HL-60 (cell line): ENCODE results near the gene ACSL5.

ENCODE experiments used
- POLR2AphosphoS5 ChIP-seq: IDR thresholded peaks from 2 replicates; pipeline ENCODE4 v1.6.1; 2012; ENCODE audit warnings: low read depth
- REST ChIP-seq: IDR thresholded peaks from 2 replicates; pipeline ENCODE4 v1.6.1; 2012; ENCODE audit warnings: low read depth; ENCODE audit not compliant: insufficient replicate concordance
- TF ChIP-seq, protein P1 (sequence below): IDR thresholded peaks from one replicate; pipeline ENCODE4 v1.5.1; 2011; ENCODE audit warnings: low read length, control low read depth, inconsistent platforms; ENCODE audit not compliant: insufficient read depth

DNA sequence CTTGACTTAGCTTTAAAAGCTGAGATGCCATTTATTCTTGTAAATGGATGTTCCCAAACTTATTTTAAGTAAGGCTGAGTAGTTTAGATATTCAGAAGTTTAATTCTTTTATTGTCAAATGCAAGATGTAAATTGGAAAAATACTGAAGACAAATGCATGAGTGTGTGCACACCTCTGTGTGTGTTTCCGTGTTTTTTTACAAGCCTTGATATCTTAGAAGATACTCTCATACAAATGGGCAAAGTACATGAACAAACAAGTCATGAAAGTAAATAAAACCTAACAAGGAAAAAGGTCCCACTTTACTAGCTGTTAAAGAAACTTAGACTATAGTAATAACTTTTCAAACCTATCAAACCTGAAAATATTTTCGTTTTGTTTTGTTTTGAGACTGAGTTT, 29.0 kb downstream of the ACSL5 start:
- TF ChIP-seq, protein P1, sequence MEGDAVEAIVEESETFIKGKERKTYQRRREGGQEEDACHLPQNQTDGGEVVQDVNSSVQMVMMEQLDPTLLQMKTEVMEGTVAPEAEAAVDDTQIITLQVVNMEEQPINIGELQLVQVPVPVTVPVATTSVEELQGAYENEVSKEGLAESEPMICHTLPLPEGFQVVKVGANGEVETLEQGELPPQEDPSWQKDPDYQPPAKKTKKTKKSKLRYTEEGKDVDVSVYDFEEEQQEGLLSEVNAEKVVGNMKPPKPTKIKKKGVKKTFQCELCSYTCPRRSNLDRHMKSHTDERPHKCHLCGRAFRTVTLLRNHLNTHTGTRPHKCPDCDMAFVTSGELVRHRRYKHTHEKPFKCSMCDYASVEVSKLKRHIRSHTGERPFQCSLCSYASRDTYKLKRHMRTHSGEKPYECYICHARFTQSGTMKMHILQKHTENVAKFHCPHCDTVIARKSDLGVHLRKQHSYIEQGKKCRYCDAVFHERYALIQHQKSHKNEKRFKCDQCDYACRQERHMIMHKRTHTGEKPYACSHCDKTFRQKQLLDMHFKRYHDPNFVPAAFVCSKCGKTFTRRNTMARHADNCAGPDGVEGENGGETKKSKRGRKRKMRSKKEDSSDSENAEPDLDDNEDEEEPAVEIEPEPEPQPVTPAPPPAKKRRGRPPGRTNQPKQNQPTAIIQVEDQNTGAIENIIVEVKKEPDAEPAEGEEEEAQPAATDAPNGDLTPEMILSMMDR = no peak
- TF ChIP-seq POLR2AphosphoS5 (no peak), REST (no peak)
